ENCODE data around the gene RNF150.

DNA sequence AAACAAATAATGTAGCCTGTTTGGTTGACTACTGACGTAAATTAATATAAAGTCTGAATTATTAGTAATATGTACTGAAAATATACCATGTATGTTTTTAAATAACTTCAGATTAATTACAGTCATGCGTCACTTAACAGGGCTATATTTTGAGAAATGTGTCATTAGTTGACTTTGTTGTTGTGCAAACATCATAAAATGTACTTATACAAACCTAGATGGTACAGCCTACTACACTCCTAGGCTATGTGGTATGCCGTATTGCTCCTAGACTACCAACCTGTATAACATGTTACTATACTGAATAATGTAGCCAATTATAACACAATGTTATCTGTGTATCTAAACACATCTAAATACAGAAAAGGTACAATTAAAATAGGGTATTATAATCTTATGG is 66.6 kb downstream of the RNF150 start:
- TF ChIP-seq, protein P1, sequence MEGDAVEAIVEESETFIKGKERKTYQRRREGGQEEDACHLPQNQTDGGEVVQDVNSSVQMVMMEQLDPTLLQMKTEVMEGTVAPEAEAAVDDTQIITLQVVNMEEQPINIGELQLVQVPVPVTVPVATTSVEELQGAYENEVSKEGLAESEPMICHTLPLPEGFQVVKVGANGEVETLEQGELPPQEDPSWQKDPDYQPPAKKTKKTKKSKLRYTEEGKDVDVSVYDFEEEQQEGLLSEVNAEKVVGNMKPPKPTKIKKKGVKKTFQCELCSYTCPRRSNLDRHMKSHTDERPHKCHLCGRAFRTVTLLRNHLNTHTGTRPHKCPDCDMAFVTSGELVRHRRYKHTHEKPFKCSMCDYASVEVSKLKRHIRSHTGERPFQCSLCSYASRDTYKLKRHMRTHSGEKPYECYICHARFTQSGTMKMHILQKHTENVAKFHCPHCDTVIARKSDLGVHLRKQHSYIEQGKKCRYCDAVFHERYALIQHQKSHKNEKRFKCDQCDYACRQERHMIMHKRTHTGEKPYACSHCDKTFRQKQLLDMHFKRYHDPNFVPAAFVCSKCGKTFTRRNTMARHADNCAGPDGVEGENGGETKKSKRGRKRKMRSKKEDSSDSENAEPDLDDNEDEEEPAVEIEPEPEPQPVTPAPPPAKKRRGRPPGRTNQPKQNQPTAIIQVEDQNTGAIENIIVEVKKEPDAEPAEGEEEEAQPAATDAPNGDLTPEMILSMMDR (IDR thresholded peaks at IDR 0.05), result no peak
- TF ChIP-seq POLR2A (IDR thresholded peaks at IDR 0.05), result no peak
- TF ChIP-seq POLR2AphosphoS5 (IDR thresholded peaks at IDR 0.05), result no peak
